PC-3 (cell line): ENCODE results near the gene C11orf86.

Experiments used
- EZH2 ChIP-seq: fragments of 300-600 bp; sonication (generic); IDR thresholded peaks from one replicate; pipeline ENCODE4 v1.6.1; 2017; ENCODE audit warnings: antibody characterized with exemption, mild to moderate bottlenecking, low read length; ENCODE audit not compliant: unreplicated experiment
- EZH2phosphoT487 ChIP-seq: fragments of 300-600 bp; sonication (generic); IDR thresholded peaks from 2 replicates; pipeline ENCODE4 v1.6.1; 2018; ENCODE audit warnings: mild to moderate bottlenecking, antibody characterized with exemption, low read length, borderline replicate concordance

DNA sequence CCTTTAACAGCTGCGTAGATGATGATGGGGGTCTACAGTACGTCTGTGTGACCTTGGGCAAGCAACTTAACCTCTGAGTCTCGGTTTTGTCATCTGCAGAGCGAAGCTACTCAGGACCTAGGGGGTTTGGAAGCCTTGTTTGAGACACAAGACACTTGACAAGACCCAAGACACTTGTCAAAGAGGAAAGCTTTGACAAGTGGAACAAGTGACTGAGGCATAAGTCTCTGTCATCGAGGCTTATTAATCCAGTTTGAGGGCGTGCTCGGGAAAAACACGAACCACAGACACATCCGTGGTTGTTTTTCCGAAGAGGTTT, 16.2 kb upstream of the C11orf86 start:
- TF ChIP-seq EZH2 (no peak), EZH2phosphoT487 (no peak)
